ENCODE measurements around the gene DLGAP1. TPM values are rescaled to one million over a fixed set of nuclear protein-coding genes. Genes with fewer than 3 reads are reported as not detected.
"Not testable (repeated sequence)": the region's sequence is repeated elsewhere in the genome, so short reads cannot be mapped to it uniquely, and the experiment has no call there.

The DLGAP1 gene
- total RNA-seq, 4 donors from 2014 or later: 0.13 to 6.2 (median 0.53) TPM

- in situ Hi-C loops (cut with MboI; ENCODE audit: low sequenced_read_pairs in 4 of 4): no loop called here
- TF ChIP-seq, protein P1, sequence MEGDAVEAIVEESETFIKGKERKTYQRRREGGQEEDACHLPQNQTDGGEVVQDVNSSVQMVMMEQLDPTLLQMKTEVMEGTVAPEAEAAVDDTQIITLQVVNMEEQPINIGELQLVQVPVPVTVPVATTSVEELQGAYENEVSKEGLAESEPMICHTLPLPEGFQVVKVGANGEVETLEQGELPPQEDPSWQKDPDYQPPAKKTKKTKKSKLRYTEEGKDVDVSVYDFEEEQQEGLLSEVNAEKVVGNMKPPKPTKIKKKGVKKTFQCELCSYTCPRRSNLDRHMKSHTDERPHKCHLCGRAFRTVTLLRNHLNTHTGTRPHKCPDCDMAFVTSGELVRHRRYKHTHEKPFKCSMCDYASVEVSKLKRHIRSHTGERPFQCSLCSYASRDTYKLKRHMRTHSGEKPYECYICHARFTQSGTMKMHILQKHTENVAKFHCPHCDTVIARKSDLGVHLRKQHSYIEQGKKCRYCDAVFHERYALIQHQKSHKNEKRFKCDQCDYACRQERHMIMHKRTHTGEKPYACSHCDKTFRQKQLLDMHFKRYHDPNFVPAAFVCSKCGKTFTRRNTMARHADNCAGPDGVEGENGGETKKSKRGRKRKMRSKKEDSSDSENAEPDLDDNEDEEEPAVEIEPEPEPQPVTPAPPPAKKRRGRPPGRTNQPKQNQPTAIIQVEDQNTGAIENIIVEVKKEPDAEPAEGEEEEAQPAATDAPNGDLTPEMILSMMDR (IDR thresholded peaks at IDR 0.05 in 4 of 5, conservative IDR thresholded peaks at IDR 0.05 in 1 of 5): no peak
- TF ChIP-seq POLR2A (IDR thresholded peaks at IDR 0.05): no peak
- Histone ChIP-seq H3K4me1 (no peaks in the 10 kb centered on the region), H3K9me3 (no peaks in the 10 kb centered on the region), H3K27me3 (no peaks in the 10 kb centered on the region), H3K36me3 (no peaks in the 10 kb centered on the region), H3K27ac (no peak overlapping the region), H3K4me3 (no peak overlapping the region)
- intact Hi-C loops (cut with DNase I; ENCODE audit: low total_unique reads): no loop called here
- DNase-seq (no peak), ATAC-seq (no peak)
Measured at GRCh38 chr18:3704556-3705344, 750.4 kb downstream of the DLGAP1 start.

GRCh38 chr18:3703732-3704176, 751.4 kb downstream of the DLGAP1 start:
- intact Hi-C loops (cut with DNase I; ENCODE audit: low total_unique reads) (no loop called here), in situ Hi-C loops (cut with MboI; ENCODE audit: low sequenced_read_pairs in 4 of 4) (no loop called here)
- no peaks in the 10 kb centered on the region for H3K4me1 ChIP-seq
- H3K36me3 ChIP-seq: no peaks in the 10 kb centered on the region
- H3K27ac ChIP-seq: no peak overlapping the region
- no peaks in the 10 kb centered on the region for H3K27me3 ChIP-seq
- no peaks in the 10 kb centered on the region for H3K9me3 ChIP-seq
- H3K4me3 ChIP-seq: no peak overlapping the region
- DNase-seq: no peak
- no peak for TF ChIP-seq POLR2A (IDR thresholded peaks at IDR 0.05)
- TF ChIP-seq, protein P1 (IDR thresholded peaks at IDR 0.05 in 4 of 5, conservative IDR thresholded peaks at IDR 0.05 in 1 of 5): no peak
- ATAC-seq: no peak

DNA sequence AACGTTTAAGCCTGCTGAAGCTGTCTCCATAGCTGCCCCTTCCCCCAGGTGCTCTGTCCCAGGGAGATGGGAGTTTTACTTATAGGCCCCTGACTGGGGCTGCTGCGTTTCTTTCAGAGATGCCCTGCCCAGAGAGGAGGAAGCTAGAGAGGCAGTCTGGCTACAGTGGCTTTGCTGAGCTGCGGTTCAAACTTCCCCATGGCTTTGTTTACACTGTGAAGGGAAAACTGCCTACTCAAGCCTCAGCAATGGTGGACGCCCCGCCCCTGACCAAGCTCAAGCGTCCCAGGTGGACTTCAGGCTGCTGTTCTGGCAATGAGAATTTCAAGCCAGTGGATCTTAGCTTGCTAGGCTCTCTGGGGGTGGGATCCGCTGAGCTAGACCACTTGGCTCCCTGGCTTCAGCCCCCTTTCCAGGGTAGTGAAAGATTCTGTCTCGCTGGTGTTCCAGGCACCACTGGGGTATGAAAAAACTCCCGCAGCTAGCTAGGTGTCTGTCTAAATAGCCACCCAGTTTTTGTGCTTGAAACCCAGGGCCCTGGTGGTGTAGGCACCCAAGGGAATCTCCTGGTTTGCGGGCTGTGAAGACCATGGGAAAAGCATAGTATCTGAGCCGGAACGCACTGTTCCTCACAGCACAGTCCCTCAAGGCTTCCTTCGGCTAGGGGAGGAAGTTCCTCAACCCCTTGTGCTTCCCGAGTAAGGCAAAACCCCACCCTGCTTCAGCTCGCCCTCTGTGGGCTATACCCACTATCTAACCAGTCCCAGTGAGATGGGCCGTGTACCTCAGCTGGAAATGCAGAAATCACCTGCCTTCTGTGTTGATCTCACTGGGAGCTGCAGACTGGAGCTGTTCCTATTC, 755.2 kb downstream of the DLGAP1 start:
- H3K36me3 ChIP-seq; ATAC-seq; in situ Hi-C loops (cut with MboI; ENCODE audit: low sequenced_read_pairs in 4 of 4); H3K27ac ChIP-seq; H3K27me3 ChIP-seq; H3K9me3 ChIP-seq; intact Hi-C loops (cut with DNase I; ENCODE audit: low total_unique reads); H3K4me1 ChIP-seq; H3K4me3 ChIP-seq: not testable (repeated sequence)
- peak; percentile 16 to 19 for DNase-seq

DNA sequence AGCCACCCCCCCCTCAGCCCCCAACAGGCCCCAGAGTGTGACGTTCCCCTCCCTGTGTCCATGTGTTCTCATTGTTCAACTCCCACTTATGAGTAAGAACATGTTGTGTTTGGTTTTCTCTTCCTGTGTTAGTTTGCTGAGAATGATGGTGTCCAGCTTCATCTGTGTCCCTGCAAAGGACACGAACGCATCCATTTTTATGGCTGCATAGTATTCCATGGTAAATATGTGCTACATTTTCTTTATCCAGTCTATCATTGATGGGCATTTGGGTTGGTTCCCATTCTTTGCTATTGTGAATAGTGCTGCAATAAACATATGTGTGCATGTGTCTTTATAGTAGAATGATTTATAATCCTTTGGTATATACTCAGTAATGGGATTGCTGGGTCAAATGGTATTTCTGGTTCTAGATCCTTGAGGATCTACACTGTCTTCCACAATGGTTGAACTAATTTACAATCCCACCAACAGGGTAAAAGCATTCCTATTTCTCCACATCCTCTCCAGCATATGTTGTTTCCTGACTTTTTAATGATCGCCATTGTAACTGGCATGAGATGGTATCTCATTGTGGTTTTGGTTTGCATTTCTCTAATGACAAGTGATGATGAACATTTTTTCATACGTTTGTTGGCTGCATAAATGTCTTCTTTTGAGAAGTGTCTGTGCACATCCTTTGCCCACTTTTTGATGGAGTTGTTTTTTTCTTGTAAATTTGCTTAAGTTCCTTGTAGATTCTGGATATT, 760.9 kb downstream of the DLGAP1 start:
- ATAC-seq; H3K27me3 ChIP-seq; H3K9me3 ChIP-seq; H3K27ac ChIP-seq; H3K4me1 ChIP-seq; DNase-seq; H3K36me3 ChIP-seq; intact Hi-C loops (cut with DNase I; ENCODE audit: low total_unique reads); in situ Hi-C loops (cut with MboI; ENCODE audit: low sequenced_read_pairs in 4 of 4); H3K4me3 ChIP-seq: not testable (repeated sequence)

GRCh38 chr18:3693410-3693809, 761.7 kb downstream of the DLGAP1 start:
- intact Hi-C loops (cut with DNase I; ENCODE audit: low total_unique reads) (no loop called here), in situ Hi-C loops (cut with MboI; ENCODE audit: low sequenced_read_pairs in 4 of 4) (no loop called here)
- TF ChIP-seq POLR2A (IDR thresholded peaks at IDR 0.05): no peak
- TF ChIP-seq, protein P1 (IDR thresholded peaks at IDR 0.05 in 4 of 5, conservative IDR thresholded peaks at IDR 0.05 in 1 of 5): no peak
- H3K36me3 ChIP-seq: no peaks in the 10 kb centered on the region
- no peak for DNase-seq
- H3K4me1 ChIP-seq: no peaks in the 10 kb centered on the region
- H3K9me3 ChIP-seq: no peaks in the 10 kb centered on the region
- H3K4me3 ChIP-seq: no peak overlapping the region
- no peak for ATAC-seq
- no peak overlapping the region for H3K27ac ChIP-seq
- no peaks in the 10 kb centered on the region for H3K27me3 ChIP-seq
